ENCODE results near the gene GYPC. TPM values are rescaled to one million over a fixed set of nuclear protein-coding genes. Genes with fewer than 3 reads are reported as not detected.
"Not testable (repeated sequence)": the region's sequence is repeated elsewhere in the genome, so short reads cannot be mapped to it uniquely, and the experiment has no call there.

GYPC gene
- polyA plus RNA-seq, 10 donors: 84.8 to 133 (median 107) TPM

DNA sequence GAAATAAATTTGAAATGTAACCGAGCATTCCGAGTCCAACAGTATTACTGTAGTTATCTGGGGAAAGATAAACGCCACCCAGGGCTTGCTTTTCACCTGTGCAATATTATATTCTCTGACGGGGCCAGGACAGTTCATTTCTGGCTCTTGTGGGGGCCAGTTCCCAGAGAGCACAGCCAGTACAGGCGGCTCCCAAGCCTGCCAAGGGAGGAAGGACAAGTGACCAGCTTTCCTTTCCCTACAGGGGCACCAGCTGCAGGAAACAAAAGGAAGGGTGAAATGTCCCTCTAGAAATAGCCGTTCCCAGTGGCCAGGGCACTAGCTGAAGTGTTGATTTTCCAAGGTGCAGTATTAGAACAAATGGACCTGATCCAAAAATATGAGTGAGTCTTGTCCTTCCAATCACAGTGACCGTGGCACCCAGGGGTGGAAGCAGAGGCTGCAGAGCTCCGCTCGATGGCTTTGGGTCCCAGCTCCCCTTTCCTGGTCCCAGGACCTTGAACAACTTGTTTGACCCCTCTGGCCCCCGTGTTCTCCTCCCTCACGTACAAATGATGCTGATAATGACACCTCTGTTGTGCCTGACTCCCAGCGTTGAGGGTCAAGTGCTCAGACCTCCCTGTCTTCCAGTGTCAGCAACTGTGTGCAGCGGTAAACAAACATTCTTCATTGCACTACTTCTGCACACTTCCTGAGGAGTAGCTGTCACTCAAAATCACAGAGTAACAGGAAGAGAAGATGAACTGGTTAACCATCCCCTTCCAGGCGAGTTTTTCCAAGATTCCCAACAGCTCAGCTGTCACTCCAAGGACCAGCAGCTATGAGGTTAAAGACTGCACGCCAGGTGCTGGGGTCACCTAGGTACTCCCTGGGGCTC lies 40.9 kb downstream of the GYPC start:
- no peak for DNase-seq

DNA sequence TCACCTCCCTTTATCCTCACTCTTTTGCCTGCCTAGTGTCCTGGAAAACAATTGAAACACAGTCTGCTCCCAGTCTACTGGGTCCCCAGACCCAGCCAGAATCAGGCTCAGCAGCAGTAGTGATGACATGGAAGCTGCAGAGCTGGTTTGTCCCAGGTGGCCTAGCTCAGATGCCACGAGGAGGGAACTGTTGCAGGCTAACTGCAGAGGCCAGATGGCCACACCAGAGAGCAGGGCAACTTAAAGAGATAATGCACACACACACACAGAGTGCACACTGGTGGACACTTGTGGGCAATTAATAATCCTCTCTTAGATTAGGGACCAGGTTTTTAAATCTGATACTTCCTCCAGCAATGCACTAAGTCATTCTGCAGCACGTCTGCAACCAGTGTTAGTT lies 42.4 kb downstream of the GYPC start:
- no peak for DNase-seq

DNA sequence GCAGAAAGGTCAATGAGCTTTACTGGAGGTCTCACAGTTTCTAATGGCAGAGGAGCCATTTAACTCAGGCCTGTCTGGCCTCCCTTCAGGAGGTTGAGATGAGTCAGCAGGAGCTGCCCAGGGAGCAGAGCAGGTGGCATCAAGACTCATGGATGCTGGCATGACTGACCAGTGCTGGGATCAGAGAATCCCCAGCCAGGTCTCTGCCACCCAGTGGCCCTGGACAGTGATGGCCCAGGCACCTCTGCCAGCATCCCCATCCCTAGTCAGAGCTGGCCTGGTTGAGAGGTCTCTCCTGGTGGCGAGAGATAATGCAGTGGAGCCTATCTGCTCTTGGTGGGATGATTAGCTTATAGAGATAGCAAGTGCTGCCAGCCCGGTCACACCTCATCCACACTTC lies 43.1 kb downstream of the GYPC start:
- DNase-seq: no peak

DNA sequence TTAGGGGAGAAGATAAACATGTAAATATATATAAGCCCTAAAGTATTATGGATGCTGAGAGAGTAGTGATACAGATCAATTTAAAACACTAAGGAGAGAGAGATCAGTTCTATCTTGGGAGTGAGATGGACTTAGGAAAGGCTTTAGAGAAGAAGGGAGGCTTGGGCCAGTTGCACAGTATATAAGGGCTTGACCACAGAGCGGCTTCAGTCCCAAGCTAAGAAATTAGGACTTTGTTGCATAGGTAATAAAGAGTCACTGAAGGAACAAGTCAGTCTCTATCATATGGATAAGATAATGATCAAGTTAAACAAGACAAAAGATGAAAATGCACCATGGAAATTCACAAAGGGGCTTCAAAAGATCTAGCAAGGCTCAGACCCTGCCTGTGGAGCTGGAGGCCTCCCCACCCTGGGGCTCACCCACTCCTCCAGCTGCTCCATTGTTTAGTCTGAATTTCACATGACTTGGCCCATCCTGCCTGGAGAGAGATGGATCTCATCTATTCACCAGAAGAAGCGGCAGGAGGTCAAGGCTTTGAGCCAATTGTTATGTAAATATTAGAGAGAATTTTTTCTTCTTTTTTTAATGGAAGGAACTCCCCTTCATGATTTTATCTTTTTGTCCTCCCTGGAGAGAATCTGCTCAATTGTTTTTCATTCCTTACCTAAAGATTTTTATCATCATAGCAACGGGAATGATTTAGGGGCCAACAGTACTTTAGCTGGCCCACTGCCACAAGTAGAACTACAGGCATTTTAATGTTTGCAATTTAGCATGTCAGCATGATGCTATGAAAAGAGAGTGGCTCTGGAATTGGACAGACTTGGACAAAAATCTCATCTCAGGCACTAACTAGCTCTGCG lies 44.0 kb downstream of the GYPC start:
- peak; percentile 71 to 91 (median 80) for DNase-seq

DNA sequence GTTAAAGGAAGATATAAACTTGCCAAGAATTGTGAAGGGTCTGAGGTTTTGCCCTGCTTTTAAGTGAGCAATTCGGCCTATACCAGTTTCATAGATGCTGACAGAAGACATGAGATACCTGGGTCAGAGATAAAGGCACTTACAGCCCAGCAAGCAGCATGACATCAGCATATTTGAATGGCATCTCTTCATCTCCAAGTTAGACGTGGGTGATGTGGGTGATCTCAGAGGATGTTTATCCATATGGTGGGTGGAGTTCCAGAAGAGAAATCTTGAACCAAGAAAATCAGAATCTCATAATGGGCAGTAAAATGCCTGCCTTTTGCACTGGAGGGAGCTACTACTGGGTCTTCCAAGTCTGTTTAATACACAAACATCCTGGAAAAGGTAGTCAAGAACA lies 44.7 kb downstream of the GYPC start:
- DNase-seq: no peak

DNA sequence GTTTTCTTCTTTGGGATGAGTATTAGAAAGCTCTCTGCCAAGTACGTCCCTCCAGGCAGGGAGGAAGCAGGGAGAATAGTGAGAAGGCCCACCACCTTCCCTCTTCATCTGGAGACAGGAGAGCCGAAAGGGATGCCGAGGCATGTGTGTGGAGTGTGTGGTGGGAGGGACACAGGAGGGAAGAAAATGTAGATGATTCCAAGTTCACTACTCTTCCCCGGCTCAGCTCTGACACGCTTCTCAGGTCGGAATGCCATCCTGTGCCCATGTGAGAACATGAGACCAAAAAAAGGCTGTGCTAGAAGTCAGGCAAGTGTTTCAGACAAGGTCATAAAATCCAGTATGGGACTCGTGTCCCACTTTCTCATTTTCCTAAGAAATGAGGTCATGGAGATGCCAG lies 47.4 kb downstream of the GYPC start:
- no peak for DNase-seq

DNA sequence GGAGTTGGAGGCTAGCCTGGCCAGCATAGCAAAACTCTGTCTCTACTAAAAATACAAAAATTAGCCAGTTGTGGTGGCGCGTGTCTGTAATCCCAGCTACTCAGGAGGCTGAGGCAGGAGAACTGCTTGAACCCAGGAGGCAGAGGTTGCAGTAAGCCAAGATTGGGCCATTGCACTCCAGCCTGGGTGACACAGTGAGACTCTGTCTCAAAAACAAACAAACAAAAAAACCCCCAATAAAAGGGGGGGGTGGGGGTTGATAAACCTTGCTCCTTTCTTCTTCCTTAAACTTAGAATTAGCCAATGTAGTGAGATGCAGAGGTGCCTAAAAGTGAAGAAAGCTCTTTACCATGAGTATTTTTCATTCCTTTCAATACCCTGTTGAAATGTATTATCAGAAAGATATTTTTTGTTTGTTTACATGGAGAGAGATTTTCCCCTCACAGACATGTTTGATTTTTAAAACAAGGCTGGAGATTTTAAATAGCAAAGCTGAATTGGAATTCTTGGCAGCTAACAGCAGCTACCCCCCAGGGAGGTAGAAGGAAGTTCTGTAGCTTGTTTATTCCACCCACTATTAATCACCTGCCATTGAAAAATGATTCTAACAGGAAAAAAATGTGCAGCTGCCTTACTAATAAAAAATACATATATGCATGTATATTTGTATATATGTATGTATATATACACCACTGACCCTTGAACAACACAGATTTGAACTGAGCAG lies 48.6 kb downstream of the GYPC start:
- peak; percentile 65 to 90 (median 74) for DNase-seq

DNA sequence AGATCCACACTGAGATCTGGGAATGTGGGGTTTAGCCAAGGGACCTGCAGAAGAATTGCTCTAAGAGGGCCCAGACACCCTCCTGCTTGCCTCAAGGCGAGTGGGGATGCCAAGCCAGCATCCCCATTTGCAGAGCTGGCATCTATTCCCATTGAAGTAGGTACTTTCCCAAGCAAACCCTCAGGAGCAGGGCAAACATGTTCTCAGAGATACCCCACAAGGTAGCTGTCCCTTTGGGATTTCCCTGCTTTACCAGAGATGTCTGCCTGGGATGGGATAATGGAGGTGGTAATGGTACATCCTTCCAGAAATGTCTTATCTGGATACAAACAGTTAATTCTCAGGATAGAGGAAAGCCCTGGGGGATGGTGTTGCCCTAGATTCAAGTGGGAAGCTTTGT lies 51.2 kb downstream of the GYPC start:
- no peak for DNase-seq

DNA sequence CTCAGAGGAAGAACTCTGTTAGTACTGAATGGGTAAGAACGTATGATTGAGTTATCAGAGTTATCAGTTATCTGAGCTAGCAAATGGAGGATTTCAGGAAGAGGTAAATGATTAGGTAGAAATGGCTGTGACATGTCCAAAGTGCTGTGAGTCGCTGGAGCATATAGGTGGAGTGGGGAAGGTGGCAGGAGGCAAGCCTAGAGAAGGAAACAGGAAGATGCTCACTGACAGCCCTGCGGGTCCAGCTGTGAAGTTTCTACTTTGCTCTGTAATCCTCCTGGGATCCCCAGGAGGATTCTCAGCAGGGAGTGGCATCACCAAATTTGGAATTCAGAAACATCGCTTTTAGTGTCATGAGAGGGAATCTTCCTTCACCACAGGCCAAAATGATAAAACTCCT lies 52.0 kb downstream of the GYPC start:
- no peak for DNase-seq

DNA sequence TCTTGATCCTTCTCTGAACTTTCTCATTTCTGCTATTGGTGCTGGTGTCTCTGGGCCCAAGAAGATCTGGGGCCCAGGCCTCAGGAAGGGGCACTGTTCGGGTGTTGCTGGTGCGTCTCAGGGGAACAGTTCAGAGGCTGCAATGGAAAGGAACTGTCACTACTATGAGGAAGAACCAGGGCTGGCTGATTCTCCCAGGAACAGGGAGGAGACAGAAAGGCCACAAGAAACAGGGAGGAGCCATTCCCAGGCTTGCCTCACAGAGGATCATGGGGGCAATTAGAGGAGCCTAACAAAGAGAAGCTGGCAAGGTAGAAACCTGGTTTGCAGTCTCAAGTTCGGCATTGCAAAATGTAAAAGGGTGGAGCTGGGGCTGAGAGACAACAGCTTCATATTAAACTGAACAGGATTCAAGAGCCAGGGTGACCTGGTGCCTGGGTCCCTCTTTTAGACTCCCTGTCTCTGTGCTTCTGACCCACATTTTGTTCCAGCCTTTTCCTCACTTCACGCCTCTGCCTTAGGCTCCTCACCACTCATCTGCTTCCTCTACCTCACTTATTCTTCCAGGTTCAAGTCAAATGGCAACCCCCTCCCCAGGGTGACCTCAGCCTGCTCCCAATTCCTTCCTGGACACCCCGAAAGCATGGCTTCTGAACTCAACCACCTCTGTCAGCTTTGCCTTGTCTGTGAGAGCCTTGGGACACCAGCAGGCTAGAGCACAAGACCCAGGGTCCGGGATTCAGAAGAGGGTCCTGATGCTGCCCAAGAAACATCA lies 58.4 kb downstream of the GYPC start:
- no peak for DNase-seq

DNA sequence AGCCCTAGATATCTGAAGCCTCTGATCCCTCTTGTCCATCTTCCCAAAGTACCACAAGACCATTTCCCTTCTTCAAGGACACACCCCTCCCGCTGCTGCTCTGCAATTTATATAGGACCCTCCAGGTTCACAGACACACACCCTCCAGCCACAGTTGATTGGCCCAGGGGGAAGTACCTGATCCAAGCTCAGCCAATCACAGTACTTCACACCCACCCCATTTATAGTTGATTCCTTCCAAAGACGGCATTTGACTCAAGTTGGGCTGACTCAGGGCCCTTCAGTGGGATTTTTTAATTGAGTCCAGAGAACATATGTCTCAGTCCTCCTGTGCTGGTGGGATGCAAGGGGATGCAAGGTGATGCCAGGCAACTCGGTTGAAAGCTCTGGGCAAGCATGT lies 59.2 kb downstream of the GYPC start:
- DNase-seq: no peak

DNA sequence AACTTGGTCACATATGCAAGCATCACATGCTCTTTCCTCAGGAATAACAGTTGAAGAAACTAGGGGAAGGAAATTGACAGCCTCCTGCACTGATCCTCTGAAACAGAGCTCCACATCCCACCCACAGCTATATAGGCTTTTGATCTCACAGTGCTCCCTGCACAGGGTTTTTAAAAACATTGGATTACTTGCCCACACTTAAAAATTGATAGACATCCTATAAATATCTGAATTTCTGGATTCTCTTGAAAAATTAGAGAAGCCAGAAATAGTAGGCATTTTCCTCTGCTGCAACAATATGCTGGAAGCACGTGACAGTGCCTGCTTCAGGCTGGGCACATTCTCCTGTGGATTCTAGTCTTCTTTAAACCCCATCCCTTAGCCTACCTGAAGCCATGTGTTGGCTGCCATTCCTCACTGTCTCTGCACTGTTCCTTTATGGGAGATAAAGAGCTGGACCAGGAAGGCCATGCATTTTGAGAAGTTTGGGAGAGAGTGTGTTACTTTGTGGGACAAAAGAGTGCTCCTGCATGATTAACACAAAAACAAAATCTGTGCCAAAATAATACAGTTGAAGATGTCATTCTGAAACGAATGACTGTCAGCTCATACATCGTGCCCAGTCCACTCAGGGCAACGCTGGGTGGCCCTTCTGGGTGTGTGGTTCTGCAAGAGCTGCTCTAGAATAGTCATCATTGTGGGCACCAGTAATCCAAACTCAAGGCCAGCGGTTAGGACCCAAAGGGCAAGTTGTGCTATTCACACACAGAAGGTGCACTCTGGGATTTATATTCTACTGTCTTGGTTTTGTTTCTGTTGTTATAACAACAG lies 59.8 kb downstream of the GYPC start:
- DNase-seq: no peak

DNA sequence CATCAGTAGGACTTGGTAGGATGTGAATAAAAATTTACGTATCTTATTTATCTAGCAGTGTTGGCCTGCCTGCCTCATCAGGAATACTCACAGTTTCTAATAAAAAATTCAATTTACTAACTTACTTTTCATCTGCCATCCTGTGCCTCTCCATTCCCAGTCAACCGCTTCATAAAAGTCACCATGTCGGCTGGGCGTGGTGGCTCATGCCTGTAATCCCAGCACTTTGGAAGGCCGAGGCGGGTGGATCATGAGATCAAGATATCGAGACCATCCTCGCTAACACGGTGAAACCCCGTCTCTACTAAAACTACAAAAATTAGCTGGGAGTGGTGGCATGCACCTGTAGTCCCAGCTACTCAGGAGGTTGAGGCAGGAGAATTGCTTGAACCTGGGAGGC lies 61.3 kb downstream of the GYPC start:
- not testable (repeated sequence) for DNase-seq

DNA sequence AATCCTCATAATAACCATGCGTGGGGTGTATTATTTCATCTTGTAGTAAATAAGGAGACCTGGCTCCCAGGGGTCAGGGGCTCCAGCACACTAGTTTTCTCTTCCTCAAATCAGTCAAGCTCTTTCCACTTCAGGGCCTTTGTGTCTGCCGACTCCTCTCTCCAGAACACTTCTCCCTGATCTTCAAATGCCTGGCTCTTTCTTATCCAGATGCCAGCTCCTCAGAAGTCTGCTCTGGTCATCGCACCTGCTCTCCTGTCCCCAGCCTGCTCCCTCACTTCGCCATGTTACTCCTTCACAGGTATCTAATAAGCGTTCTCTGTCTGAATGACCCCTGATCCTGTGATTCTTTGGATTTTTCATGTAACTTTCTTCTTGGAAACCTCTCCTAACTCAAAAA lies 62.0 kb downstream of the GYPC start:
- no peak for DNase-seq

DNA sequence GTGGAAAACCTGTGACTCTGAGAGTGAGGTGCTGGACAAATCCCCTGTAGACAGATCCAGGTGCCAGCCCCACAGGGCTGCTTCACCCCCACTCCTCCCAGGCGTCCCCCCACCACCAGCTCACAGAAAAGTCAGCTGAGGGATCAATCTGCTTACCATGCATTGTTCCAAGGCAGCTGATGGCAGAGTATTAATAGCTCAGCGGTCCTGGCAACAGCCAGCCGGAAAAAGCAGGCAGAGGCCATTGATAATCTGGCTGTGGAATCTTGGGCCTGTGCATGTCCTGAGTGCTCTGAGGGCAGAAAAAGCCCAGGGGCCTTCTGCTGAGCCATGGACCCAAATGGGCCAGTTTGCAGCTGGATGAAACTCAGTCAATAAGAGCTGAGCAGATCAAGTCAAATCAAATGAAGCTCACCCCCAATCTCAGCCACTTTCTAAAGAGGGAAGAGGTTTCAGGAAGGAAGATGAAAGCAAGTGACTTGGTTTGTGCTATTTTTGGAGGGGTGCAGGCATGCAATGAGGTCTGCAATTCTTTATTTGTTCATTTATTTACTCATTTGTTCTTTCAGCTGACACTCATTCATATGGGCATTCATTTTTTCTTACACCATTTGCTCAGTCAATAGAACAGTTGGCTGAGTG lies 63.4 kb downstream of the GYPC start:
- DNase-seq: peak in 1 of 3 donors; percentile 34

DNA sequence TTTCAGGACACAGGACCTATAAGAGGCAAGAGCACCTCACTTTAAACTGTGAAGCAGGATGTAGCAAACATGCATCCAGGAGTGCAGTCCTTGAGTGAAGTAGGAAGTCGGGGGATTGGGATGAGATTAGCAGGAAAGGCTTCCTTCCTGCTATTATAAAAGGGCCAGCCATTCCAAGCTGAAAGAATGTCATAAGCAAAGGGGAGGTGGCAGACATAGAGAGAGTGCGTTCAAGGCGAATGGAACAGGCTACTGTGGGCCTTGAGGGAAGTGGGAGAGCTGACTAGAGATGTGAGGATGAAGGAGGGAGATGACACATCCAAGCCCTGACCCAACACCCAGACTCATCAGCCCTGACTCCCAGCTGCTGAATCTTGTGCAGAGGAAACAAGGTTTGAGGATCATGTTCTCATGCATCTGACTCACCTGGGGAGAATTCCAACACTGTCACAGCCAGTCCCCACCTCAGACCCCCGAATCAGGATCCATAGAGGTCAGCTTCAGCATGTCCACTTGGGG lies 63.9 kb downstream of the GYPC start:
- peak in 1 of 3 donors; percentile 30 for DNase-seq

DNA sequence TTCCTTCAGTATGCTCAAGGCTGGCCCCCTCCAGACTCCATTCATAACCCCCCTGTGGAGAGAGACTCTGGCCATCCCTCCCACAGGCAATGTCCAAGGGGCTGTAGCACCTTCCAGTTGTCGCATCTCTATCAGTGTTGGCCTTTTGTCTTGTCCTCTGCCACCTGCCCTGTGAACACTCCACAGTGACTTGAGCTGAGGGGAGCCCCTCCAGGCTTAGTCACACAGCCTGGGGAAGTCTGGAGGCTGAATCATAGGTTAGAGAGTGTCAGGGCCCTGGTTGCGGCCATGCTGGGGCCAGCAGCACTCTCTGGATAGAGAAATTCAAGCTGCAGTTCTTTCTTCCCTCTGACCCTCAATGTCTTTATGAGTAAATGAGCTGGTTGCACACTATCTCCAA lies 64.7 kb downstream of the GYPC start:
- DNase-seq: no peak

DNA sequence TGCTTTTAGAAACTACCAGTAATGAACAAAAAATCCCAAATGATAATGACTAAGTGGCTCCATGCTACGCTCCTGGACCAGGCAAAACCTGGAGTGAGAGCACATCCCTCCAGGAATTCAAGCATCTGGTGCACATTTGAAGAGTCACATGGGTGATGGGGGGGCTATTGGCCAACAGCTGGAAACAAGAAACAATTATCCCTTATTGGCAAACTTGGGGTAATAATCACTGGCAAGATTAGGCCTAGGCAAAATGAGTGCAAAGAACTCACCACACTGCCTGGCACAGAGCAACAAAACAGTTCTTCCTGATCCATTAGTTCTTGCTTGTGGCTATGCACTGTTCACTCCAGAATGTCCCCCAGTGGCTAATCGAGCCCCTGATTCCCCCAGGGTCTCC lies 66.1 kb downstream of the GYPC start:
- peak in 1 of 3 donors; percentile 36 for DNase-seq

DNA sequence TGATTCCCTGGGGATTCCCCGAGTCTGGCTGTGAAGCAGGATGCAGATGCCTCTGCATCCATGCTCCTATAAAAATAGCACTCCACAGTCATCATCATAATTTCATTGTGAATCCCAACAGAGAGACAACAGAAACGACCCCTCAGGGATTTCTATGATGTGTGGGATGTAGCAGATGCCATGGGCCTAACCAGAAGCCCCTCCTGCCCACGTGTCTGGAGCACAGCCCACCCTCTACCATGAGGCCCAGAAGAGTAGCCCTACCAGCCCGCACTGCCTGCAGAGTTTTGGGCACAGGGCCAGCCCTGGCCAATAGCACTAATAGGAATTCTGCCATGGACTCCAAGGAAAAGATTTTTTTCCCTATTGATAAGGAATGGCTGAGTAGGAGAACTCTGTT lies 66.6 kb downstream of the GYPC start:
- DNase-seq: peak in 1 of 3 donors; percentile 37

Measured in muscle of back (tissue), 11 donors.